Testis (tissue), 3 donors: ENCODE data around the gene CRYBA4. TPM values are rescaled to one million over a fixed set of nuclear protein-coding genes. Genes with fewer than 3 reads are reported as not detected.

ENCODE experiments used
- DNase-seq: peaks from one replicate; pipeline ENCODE4 v3.0.0-alpha.2; 2019
- H3K27ac ChIP-seq, 2 donors: fragments of 200-600 bp; sonication (generic); one replicate each; pipeline ENCODE4 v1.5.1; 2019
- H3K27me3 ChIP-seq: fragments of 200-600 bp; sonication (generic); one replicate; pipeline ENCODE4 v1.5.1; 2019
- H3K36me3 ChIP-seq: fragments of 200-600 bp; sonication (generic); one replicate; pipeline ENCODE4 v1.5.1; 2017; ENCODE audit warnings: low read depth; ENCODE audit errors: missing control alignments
- H3K4me1 ChIP-seq: fragments of 200-600 bp; sonication (generic); one replicate; pipeline ENCODE4 v1.5.1; 2019
- H3K4me3 ChIP-seq, 2 donors: fragments of 200-600 bp; sonication (generic); one replicate each; pipeline ENCODE4 v1.5.1; 2017 to 2019
- H3K9me3 ChIP-seq: fragments of 200-600 bp; sonication (generic); one replicate; pipeline ENCODE4 v1.5.1; 2017
- POLR2A ChIP-seq: fragments of 450-650 bp; IDR thresholded peaks from one replicate; pipeline ENCODE4 v1.6.1; 2017; ENCODE audit warnings: antibody characterized with exemption, mild to moderate bottlenecking, moderate library complexity
- WGBS, 2 donors: methylation state at CpG; one replicate each; pipeline ENCODE4 v1.1.5; 2018; 5-methylcytosine and 5-hydroxymethylcytosine counted together
- intact Hi-C: fragments of 100-400 bp; cut with DNase I; formaldehyde crosslinking; loops from one replicate; pipeline ENCODE4 v1.15.1; 2023; ENCODE audit warnings: low total_unique reads
- polyA plus RNA-seq: library from polyadenylated mRNA; stranded (reverse); fragments of 350-450 nt; fragmentation: Illumina TruSeq; extraction: RNeasy Lipid Tissue Mini Kit (QIAGEN cat#74804); gene quantifications from one replicate; pipeline ENCODE4 v1.2.3, GENCODE V29; 2014; ENCODE audit warnings: low read depth, low replicate concordance; ENCODE audit not compliant: insufficient read depth
- total RNA-seq, 2 donors: library from RNA; depleted of rRNA; stranded (reverse); fragments of >200 nt; gene quantifications; one replicate each; pipeline ENCODE4 v1.2.3, GENCODE V29; 2016
- TF ChIP-seq, protein P1 (sequence below), 3 experiments: fragments of 450-650 bp in 2 of 3; fragments of 200-600 bp in 1 of 3; sonication (generic) in 1 of 3; IDR thresholded peaks; one replicate each; pipeline ENCODE4 v1.5.1; 2016 to 2019; ENCODE audit warnings: antibody characterized with exemption in 3 of 3, mild to moderate bottlenecking in 2 of 3, moderate library complexity in 1 of 3

The CRYBA4 gene
- total and polyA plus RNA-seq, 3 donors from 2014 or later = 0.93 to 2.6 (median 2.3) TPM

DNA sequence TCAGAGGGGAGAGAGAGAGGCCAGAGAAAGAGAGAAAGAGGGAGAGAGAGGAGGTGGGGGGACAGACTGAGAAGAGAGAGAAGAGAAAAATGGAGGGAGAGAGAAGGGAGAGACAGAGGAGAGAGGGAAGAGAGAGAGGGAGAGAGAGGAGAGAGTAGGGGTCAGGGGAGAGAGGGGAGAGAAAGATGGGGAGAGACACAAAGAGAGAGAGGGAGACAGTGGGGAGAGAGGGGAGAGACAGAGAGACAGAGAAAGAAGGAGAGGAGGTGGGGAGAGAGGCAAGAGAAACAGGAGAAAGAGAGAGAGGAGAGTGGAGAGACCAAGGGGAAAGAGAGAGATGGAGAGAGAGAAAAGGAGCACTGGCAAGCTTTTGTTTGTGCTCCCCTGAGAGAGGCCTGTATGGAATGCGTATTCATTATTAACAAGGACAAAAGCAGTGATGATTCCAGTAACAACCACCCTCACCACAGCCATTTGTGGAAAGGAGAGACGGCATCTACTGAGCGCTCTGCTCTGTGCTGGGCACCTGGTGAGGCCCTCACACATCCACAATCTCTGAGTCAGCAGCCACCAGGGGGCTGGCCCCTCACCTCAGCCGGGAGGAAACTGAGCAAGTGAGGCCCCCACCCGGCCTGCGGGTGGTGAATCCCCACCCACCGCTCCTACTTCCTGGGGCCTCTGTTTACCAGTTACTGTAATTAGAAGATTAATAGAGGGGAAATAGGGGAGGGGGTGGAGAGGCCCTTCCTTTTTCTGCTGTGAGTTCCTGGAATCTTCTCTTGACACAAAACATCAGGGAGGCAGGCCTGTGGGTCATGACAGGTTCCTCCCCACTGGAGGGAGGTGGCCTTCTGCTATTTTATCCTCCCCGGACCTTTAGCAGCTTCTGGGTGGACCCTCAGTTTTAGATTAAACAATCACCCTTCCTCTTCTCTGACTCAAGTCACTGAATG is 21.0 kb downstream of the CRYBA4 start:
- TF ChIP-seq, protein P1, sequence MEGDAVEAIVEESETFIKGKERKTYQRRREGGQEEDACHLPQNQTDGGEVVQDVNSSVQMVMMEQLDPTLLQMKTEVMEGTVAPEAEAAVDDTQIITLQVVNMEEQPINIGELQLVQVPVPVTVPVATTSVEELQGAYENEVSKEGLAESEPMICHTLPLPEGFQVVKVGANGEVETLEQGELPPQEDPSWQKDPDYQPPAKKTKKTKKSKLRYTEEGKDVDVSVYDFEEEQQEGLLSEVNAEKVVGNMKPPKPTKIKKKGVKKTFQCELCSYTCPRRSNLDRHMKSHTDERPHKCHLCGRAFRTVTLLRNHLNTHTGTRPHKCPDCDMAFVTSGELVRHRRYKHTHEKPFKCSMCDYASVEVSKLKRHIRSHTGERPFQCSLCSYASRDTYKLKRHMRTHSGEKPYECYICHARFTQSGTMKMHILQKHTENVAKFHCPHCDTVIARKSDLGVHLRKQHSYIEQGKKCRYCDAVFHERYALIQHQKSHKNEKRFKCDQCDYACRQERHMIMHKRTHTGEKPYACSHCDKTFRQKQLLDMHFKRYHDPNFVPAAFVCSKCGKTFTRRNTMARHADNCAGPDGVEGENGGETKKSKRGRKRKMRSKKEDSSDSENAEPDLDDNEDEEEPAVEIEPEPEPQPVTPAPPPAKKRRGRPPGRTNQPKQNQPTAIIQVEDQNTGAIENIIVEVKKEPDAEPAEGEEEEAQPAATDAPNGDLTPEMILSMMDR (IDR thresholded peaks at IDR 0.05) = no peak
- TF ChIP-seq POLR2A = no peak
- 57 to 67% methylated on average over 8 of the region's 8 CpGs for WGBS, 2 donors
- Histone ChIP-seq H3K36me3 (no peaks in the 10 kb centered on the region), H3K9me3 (no peaks in the 10 kb centered on the region), H3K4me3 (no peak overlapping the region), H3K4me1 (no peaks in the 10 kb centered on the region), H3K27me3 (no peaks in the 10 kb centered on the region), H3K27ac (no peak overlapping the region)
- no peak for DNase-seq
- intact Hi-C loops = no loop called here

DNA sequence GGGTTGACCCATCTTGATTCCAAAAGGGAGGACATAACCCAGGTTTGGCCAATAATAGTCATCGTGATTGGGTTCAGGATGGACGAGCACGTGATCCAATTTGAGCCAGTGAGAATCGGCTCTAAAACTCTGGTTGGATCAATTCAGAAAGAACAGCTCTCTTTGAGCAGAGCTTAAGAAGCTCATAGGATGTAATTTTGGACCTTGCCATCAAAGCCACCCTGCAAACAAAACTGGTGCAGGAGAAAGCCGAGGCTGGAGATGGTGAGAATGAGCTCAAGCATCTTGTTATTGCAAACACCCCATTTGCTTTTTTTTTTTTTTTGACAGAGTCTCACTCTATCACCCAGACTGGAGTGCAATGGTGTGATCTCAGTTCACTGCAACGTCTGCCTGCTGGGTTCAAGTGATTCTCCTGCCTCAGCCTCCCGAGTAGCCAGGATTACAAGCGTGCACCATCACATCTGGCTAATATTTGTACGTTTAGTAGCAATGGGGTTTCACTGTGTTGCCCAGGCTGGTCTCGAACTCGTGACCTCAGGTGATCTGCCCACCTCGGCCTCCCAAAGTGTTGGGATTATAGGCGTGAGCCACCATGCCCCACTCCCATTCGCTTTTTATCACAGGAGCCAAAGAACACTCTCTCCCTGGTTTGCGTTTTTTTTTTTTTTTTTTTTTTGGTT is 21.8 kb downstream of the CRYBA4 start:
- no peaks in the 10 kb centered on the region for H3K4me1 ChIP-seq
- intact Hi-C loops = no loop called here
- no peaks in the 10 kb centered on the region for H3K9me3 ChIP-seq
- no peak overlapping the region for H3K4me3 ChIP-seq
- WGBS, 2 donors = 81 to 87% methylated on average over 14 to 15 of the region's 15 CpGs
- no peak overlapping the region for H3K27ac ChIP-seq
- no peak for TF ChIP-seq POLR2A
- TF ChIP-seq, protein P1 (IDR thresholded peaks at IDR 0.05) = no peak
- no peaks in the 10 kb centered on the region for H3K36me3 ChIP-seq
- no peaks in the 10 kb centered on the region for H3K27me3 ChIP-seq
- no peak for DNase-seq

DNA sequence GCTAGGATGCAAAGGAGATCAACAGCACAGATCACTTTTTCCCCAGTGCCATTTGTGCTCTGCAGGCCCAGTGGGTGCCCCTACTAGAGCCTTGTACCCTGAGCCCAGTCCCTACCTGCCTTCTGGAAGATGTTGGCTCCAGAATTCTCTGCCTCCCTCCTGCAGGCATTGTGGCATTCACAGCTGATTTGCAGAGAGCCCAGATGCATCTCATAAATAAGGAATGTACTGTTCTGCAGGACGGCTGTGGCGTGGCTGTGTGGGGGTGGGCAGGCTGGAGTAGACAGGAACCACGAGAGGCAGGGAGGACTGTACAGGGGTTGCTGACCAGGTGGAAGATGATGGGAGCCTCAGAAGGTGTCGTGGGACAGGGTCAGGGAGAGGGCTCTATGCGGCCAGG is 24.4 kb downstream of the CRYBA4 start:
- no peak overlapping the region for H3K27ac ChIP-seq
- no peak for DNase-seq
- H3K4me1 ChIP-seq = no peaks in the 10 kb centered on the region
- no peaks in the 10 kb centered on the region for H3K27me3 ChIP-seq
- H3K36me3 ChIP-seq = no peaks in the 10 kb centered on the region
- H3K9me3 ChIP-seq = no peaks in the 10 kb centered on the region
- intact Hi-C loops = no loop called here
- no peak for TF ChIP-seq POLR2A
- TF ChIP-seq, protein P1 (IDR thresholded peaks at IDR 0.05) = no peak
- 36 to 43% methylated on average over 5 of the region's 5 CpGs for WGBS, 2 donors
- H3K4me3 ChIP-seq = no peak overlapping the region

DNA sequence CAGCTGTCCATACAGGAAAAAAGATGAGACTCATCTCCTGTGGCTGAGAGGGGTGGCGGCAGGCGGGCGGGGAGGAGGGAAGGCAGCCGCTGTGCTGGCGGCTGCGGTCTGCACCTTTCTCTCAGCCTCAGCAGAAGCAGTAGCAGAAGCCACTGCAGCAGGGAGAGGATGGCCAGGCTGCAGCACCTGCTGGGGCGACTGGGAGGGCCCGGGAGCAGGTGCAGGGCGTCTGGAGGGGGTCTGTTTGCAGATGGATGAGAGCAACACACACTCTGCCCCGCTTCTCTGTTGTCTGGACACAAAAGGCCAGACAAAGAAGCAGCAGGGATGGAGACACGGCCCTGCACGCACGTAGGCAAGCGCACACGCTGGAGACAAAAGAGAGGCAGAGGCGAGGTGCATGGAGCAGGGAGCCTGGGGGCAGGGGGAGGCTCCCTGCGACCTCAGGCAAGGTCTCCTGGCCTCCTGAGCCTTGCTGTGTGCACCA is 26.3 kb downstream of the CRYBA4 start:
- intact Hi-C loops = no loop called here
- H3K36me3 ChIP-seq = no peaks in the 10 kb centered on the region
- no peaks in the 10 kb centered on the region for H3K4me1 ChIP-seq
- no peak overlapping the region for H3K27ac ChIP-seq
- no peaks in the 10 kb centered on the region for H3K9me3 ChIP-seq
- no peak for DNase-seq
- no peaks in the 10 kb centered on the region for H3K27me3 ChIP-seq
- TF ChIP-seq POLR2A = no peak
- TF ChIP-seq, protein P1 (IDR thresholded peaks at IDR 0.05) = no peak
- 45 to 53% methylated on average over 11 to 17 of the region's 17 CpGs for WGBS, 2 donors
- no peak overlapping the region for H3K4me3 ChIP-seq
